ENCODE results near the gene OGFOD3. TPM values are rescaled to one million over a fixed set of nuclear protein-coding genes. Genes with fewer than 3 reads are reported as not detected.
A peak's percentile ranks its signal among the peaks of the same experiment; 100 is the strongest.

Gene OGFOD3
- total and polyA plus RNA-seq, 9 of the 15 experiments (the other 6 are each of a cell fraction or from before 2014, with no cell fraction given), result 0.69 to 44.7 (median 18.9) TPM

DNA sequence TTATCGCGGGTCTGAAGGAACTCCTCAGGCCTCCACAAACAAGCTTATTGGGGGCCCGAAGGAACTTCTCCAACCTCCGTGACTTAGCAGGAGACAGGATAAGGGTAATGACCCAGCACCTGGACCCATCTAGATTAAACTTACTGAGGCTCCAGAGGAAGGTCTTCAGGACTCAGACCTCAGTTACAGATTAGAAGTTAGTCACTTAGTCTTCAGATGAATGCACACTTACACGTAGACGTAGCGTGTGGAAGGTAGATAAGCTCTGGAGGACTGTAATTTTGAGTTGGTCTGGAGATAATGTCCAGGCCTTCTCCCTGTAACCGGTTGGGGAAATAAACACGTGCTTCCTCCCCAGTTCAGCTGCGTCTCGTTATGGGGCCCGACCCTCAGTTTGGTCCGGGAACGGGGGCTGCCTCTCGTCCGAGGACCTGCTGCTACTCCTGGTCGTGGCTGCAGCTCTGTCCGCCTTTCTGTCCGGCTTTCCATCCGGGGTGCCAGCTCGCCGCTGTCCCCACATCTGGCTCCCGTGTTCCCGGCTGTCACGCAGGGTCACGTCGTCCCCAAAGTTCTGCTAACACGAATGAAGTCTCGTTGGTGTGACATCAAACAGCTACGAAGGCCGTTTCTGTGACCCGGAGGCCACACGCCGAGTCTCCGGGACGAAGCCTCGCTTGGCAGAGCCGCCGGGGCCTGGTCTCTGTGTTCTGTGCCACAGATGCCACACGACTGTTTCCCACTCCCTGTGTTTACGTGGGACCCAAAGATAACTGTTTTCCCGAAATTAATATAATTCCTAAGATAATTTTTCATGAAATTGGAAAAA, 73.0 kb downstream of the OGFOD3 start (continued):
- TF ChIP-seq IRF1 (CRISPR knock-in tag; IDR thresholded peaks at IDR 0.05; ENCODE audit: borderline replicate concordance) (no peak), RFX5 (IDR thresholded peaks at IDR 0.05; ENCODE audit: low read depth, low read length) (no peak), DPF2 (IDR thresholded peaks at IDR 0.05) (peak; percentile 98), MYC (IDR thresholded peaks at IDR 0.05; ENCODE audit: low read depth, low read length) (peak; percentile 97), MYC (CRISPR knock-in tag; IDR thresholded peaks at IDR 0.05; ENCODE audit: borderline replicate concordance, low read depth) (peak; percentile 94), NFRKB (IDR thresholded peaks at IDR 0.05; ENCODE audit: low read depth) (peak; percentile 94), CBX2 (IDR thresholded peaks at IDR 0.05; ENCODE audit: insufficient read depth, low read length, poor library complexity, severe bottlenecking) (no peak), ZNF57 (CRISPR knock-in tag; IDR thresholded peaks at IDR 0.05) (no peak), MAFG (tag; conservative IDR thresholded peaks at IDR 0.05) (peak; percentile 72), RERE (CRISPR knock-in tag; IDR thresholded peaks at IDR 0.05; ENCODE audit: borderline replicate concordance) (no peak), TARDBP (IDR thresholded peaks at IDR 0.05) (peak; percentile 89), AFF1 (IDR thresholded peaks at IDR 0.05; ENCODE audit: low read depth in 1 of 2, partially characterized antibody in 2 of 2) (peak; percentile 72 to 74), SREBF1 (IDR thresholded peaks at IDR 0.05; ENCODE audit: borderline replicate concordance, low read depth, low read length) (no peak), SLC30A9 (CRISPR knock-in tag; IDR thresholded peaks at IDR 0.05) (no peak), RFX7 (CRISPR knock-in tag; IDR thresholded peaks at IDR 0.05) (no peak)
- TF ChIP-seq, protein P1, sequence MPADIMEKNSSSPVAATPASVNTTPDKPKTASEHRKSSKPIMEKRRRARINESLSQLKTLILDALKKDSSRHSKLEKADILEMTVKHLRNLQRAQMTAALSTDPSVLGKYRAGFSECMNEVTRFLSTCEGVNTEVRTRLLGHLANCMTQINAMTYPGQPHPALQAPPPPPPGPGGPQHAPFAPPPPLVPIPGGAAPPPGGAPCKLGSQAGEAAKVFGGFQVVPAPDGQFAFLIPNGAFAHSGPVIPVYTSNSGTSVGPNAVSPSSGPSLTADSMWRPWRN (IDR thresholded peaks at IDR 0.05; ENCODE audit: low read depth), result peak; percentile 86
